ENCODE results near the gene SYNGR4. TPM values are rescaled to one million over a fixed set of nuclear protein-coding genes. Genes with fewer than 3 reads are reported as not detected.
"Not testable (repeated sequence)": the region's sequence is repeated elsewhere in the genome, so short reads cannot be mapped to it uniquely, and the experiment has no call there.

The SYNGR4 gene, protein sequence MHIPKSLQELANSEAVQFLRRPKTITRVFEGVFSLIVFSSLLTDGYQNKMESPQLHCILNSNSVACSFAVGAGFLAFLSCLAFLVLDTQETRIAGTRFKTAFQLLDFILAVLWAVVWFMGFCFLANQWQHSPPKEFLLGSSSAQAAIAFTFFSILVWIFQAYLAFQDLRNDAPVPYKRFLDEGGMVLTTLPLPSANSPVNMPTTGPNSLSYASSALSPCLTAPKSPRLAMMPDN
- not detected for total RNA-seq

- H3K27ac ChIP-seq = peak within 1 kb of the TSS; percentile 87 to 97 (median 93)
- peak in 1 of 2 donors; percentile 38 for TF ChIP-seq POLR2A (IDR thresholded peaks at IDR 0.05)
- no peak for TF ChIP-seq CTCF (IDR thresholded peaks at IDR 0.05)
- DNase-seq = peak; percentile 98 to 99 (median 99)
- H3K4me1 ChIP-seq = peaks cover 0 to 7% (median 3%) of the 10 kb centered on the region in 4 donors
- H3K4me3 ChIP-seq = peak within 1 kb of the TSS; percentile 53 to 61 (median 56)
- peaks cover 0 to 4% (median 0%) of the 10 kb centered on the region in 3 donors for H3K36me3 ChIP-seq
- H3K9me3 ChIP-seq = no peaks in the 10 kb centered on the region
- no peaks in the 10 kb centered on the region for H3K27me3 ChIP-seq
Observed at GRCh38 chr19:48363810-48364597, at the start of gene SYNGR4, which contains the start of gene TMEM143. Gene SYNGR4, plus strand, starts transcription at chr19:48364367. Its CDS starts 1,476 bp downstream, at chr19:48365843. Gene TMEM143, minus strand, starts transcription at chr19:48363940. Its CDS starts 20 bp downstream, at chr19:48363920.

GRCh38 chr19:48315712-48316111 lies 48.5 kb upstream of the SYNGR4 start:
- Histone ChIP-seq H3K36me3 (no peaks in the 10 kb centered on the region), H3K9me3 (no peaks in the 10 kb centered on the region)
- no peak for TF ChIP-seq CTCF (IDR thresholded peaks at IDR 0.05)
- TF ChIP-seq POLR2A (IDR thresholded peaks at IDR 0.05) = no peak

GRCh38 chr19:48317708-48317960 lies 46.5 kb upstream of the SYNGR4 start:
- H3K36me3 ChIP-seq = not testable (repeated sequence)

More at GRCh38 chr19:48315712-48316111, 48.5 kb upstream of the SYNGR4 start:
- DNase-seq = no peak
- no peak overlapping the region for H3K27ac ChIP-seq
- no peaks in the 10 kb centered on the region for H3K27me3 ChIP-seq
- peaks cover 0 to 6% (median 2%) of the 10 kb centered on the region in 4 donors for H3K4me1 ChIP-seq
- H3K4me3 ChIP-seq = no peak overlapping the region

GRCh38 chr19:48318286-48318987 lies 45.7 kb upstream of the SYNGR4 start:
- Histone ChIP-seq H3K36me3 (no peaks in the 10 kb centered on the region), H3K27me3 (no peaks in the 10 kb centered on the region), H3K4me3 (no peak overlapping the region), H3K9me3 (no peaks in the 10 kb centered on the region), H3K27ac (no peak overlapping the region), H3K4me1 (peaks cover 0 to 21% (median 12%) of the 10 kb centered on the region in 4 donors)
- DNase-seq = no peak
- TF ChIP-seq POLR2A (IDR thresholded peaks at IDR 0.05) = no peak
- no peak for TF ChIP-seq CTCF (IDR thresholded peaks at IDR 0.05)

More at GRCh38 chr19:48317708-48317960, 46.5 kb upstream of the SYNGR4 start:
- not testable (repeated sequence) for H3K9me3 ChIP-seq, H3K27ac ChIP-seq, H3K4me3 ChIP-seq, H3K27me3 ChIP-seq, DNase-seq
- H3K4me1 ChIP-seq = peaks cover 0 to 18% (median 7%) of the 10 kb centered on the region in 4 donors

DNA sequence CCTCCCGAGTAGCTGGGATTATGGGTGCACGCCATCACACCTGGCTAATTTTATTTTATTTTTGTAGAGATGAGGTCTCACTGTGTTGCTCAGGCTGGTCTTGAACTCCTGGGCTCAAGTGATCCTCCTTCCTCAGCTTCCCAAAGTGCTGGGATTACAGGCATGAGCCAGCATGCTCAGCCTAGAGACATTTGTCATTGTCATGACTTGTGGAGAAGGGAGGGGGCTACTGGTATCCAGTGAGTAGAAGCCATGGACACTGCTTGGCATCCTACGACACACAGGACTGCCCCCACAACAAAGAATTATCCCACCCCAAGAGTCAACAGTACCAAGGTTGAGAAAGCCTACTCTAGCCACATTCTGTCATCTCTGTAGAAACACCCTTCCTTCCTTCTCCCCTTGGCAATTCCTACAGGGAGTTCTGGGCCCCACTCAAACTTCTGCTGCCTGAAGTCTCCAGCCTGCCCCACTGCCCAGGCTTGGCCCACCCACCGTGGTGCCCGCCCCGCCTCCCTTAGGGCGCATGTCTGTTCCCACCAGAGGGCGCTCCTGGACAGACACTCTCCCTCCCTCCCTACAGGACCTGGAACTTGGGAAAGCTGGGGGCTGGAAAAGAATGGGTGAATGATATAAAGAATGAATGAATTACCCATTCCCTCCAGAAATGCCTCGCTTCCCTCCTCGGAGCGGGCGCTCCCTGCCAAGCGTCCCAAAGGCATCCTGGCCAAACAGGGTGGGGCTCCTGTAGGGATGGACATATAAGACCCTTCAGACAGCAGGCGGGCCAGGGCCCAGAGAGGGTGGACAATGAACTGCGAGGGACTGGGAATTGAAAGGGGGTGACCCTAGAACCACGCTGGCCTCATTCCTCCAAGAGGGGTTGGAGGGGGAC lies 44.3 kb upstream of the SYNGR4 start:
- peak overlapping the region in 2 of 4 donors; percentile 96 to 98 for H3K27ac ChIP-seq
- no peaks in the 10 kb centered on the region for H3K27me3 ChIP-seq
- no peaks in the 10 kb centered on the region for H3K36me3 ChIP-seq
- H3K9me3 ChIP-seq = no peaks in the 10 kb centered on the region
- H3K4me3 ChIP-seq = no peak overlapping the region
- DNase-seq = peak; percentile 88 to 94 (median 91)
- peak; percentile 70 to 91 (median 84) for TF ChIP-seq CTCF (IDR thresholded peaks at IDR 0.05)
- no peak for TF ChIP-seq POLR2A (IDR thresholded peaks at IDR 0.05)
- H3K4me1 ChIP-seq = peaks cover 0 to 26% (median 21%) of the 10 kb centered on the region in 4 donors

Data from Peyer's patch (tissue), 4 donors.